Thyroid gland (tissue), 4 donors: Measurements from ENCODE around the gene GCH1.

ENCODE experiments used
- CTCF ChIP-seq, 6 experiments: fragments of 200-600 bp in 3 of 6; fragments of 450-650 bp in 3 of 6; sonication (generic) in 3 of 6; IDR thresholded peaks; one replicate each; pipeline ENCODE4 v1.5.1; 2016 to 2019; ENCODE audit warnings: antibody characterized with exemption in 6 of 6, mild to moderate bottlenecking in 2 of 6, inconsistent platforms in 1 of 6, moderate library complexity in 1 of 6
- POLR2A ChIP-seq, 2 donors: fragments of 450-650 bp; IDR thresholded peaks; one replicate each; pipeline ENCODE4 v1.6.1; 2017; ENCODE audit warnings: antibody characterized with exemption in 2 of 2, mild to moderate bottlenecking in 2 of 2, moderate library complexity in 1 of 2

- TF ChIP-seq CTCF (IDR thresholded peaks at IDR 0.05) (no peak), POLR2A (IDR thresholded peaks at IDR 0.05) (no peak)
Measured at GRCh38 chr14:54942913-54943312, 40.3 kb upstream of the GCH1 start.
